ENCODE measurements around the gene TMEM229B.

The TMEM229B gene

DNA sequence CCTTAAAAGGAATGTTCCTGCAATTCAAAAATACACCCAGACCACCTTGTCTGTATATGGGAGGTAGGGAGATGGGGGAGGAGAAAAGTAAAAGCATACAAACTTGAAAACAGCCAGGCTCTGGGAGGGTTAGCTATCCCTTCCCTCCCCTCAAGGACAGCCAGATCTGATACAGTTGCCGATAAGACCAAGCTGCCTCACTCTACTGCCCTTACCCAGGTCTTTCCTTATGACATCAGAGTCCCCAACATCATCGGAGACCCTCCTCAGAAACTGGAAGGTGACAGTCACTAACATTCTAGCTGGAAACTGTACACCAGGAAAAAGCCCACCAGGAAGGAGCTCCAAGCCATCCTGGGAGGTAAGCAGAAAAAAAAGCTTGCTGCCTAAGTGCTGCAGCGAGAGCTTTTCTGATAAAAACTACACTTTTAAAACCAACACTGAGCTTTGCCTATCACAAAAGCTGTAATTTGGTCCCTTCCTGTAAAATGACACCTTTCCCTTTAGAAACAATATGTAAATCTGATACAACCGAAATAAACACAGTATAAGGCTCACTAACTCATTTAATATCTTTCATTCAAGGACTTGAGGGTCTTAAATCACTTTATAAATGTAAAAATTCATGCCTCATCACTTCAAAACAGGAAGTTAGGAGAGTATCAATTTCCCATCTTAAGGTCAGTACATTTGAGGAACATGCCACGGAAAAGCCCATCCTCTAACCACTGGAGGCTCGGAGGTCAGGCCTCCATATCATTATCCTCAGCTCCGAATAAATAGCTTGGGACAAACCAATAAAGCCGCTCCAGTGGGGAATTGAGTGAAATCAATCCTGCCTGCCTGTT is 24.2 kb upstream of the TMEM229B start:
- H3K23ac ChIP-seq (ENCODE audit: low read length in 2 of 2), result no peak overlapping the region
- H3K27ac ChIP-seq (ENCODE audit: low read length, poor library complexity, severe bottlenecking), result no peak overlapping the region
- H3K4me3 ChIP-seq (ENCODE audit: insufficient read depth in 1 of 2, low read depth in 1 of 2, low read length in 2 of 2), result no peak overlapping the region
- no peak for DNase-seq
- H3K18ac ChIP-seq (ENCODE audit: low read depth in 1 of 2, low read length in 2 of 2), result no peak overlapping the region
- H3K4me1 ChIP-seq (ENCODE audit: control insufficient read depth, insufficient read depth, low read depth, low read length), result peaks cover 18% of the 10 kb centered on the region
- no peak overlapping the region for H3K4ac ChIP-seq (ENCODE audit: low read depth in 1 of 2, low read length in 2 of 2)
- WGBS, result 86% methylated on average over 8 of the region's 8 CpGs
- H4K91ac ChIP-seq (ENCODE audit: low read length), result no peak overlapping the region
- no peak overlapping the region for H3K9ac ChIP-seq (ENCODE audit: low read length)
- no peak overlapping the region for H2BK15ac ChIP-seq (ENCODE audit: low read depth, poor library complexity, severe bottlenecking)
- H2BK120ac ChIP-seq (ENCODE audit: low read depth, low read length), result no peak overlapping the region
- no peak overlapping the region for H4K8ac ChIP-seq (ENCODE audit: low read length)
- H3K14ac ChIP-seq (ENCODE audit: low read length in 2 of 2), result no peak overlapping the region
- no peak overlapping the region for H2BK12ac ChIP-seq (ENCODE audit: low read length in 2 of 2)
- no peak overlapping the region for H2BK5ac ChIP-seq (ENCODE audit: low read depth, low read length, poor library complexity, severe bottlenecking)
- H3K27me3 ChIP-seq (ENCODE audit: control insufficient read depth in 1 of 2, insufficient read depth in 1 of 2, low read length in 2 of 2), result peaks cover 19 to 32% of the 10 kb centered on the region in 2 experiments
- H2AFZ ChIP-seq (ENCODE audit: low read depth, low read length), result no peak overlapping the region
- peak overlapping the region; percentile 72 for H2AK5ac ChIP-seq (ENCODE audit: low read length, severe bottlenecking)
- H3K36me3 ChIP-seq (ENCODE audit: control insufficient read depth in 1 of 2, insufficient read depth in 2 of 2, low read depth in 1 of 2, low read length in 2 of 2), result no peaks in the 10 kb centered on the region
- H3K9me3 ChIP-seq (ENCODE audit: control insufficient read depth, low read length), result no peaks in the 10 kb centered on the region
- H3K4me2 ChIP-seq (ENCODE audit: low read length, poor library complexity, severe bottlenecking), result no peak overlapping the region
- no peaks in the 10 kb centered on the region for H3K79me1 ChIP-seq (replicated peaks; ENCODE audit: low read length, poor library complexity, severe bottlenecking)

DNA sequence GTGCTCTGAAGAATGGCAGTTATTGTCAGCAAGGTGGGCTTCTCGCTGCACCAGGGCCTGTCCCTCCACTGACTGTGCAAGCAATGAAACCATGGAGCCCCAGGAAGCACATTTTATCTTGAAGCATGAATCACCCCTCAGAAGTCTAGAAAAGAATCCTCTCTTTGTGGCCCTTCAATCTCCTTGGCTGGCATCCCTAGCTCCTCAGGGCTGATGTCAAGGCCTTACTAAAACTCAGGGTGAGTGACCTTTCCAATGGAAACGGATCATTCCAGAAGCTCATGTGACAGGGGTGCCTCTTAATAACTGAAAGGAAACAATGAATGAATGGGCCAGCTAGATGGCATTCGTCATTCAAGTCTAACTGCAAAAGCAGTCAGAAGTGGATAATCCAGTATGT is 22.3 kb upstream of the TMEM229B start:
- Histone ChIP-seq H4K8ac (ENCODE audit: low read length) (no peak overlapping the region), H3K79me1 (replicated peaks; ENCODE audit: low read length, poor library complexity, severe bottlenecking) (no peaks in the 10 kb centered on the region), H3K36me3 (ENCODE audit: control insufficient read depth in 1 of 2, insufficient read depth in 2 of 2, low read depth in 1 of 2, low read length in 2 of 2) (no peaks in the 10 kb centered on the region), H3K27ac (ENCODE audit: low read length, poor library complexity, severe bottlenecking) (no peak overlapping the region), H2BK12ac (ENCODE audit: low read length in 2 of 2) (no peak overlapping the region), H2AFZ (ENCODE audit: low read depth, low read length) (no peak overlapping the region), H3K4me3 (ENCODE audit: insufficient read depth in 1 of 2, low read depth in 1 of 2, low read length in 2 of 2) (peak overlapping the region in 1 of 2 experiments; percentile 21), H3K4ac (ENCODE audit: low read depth in 1 of 2, low read length in 2 of 2) (no peak overlapping the region), H3K9ac (ENCODE audit: low read length) (no peak overlapping the region), H2BK5ac (ENCODE audit: low read depth, low read length, poor library complexity, severe bottlenecking) (no peak overlapping the region), H3K14ac (ENCODE audit: low read length in 2 of 2) (no peak overlapping the region), H2BK120ac (ENCODE audit: low read depth, low read length) (no peak overlapping the region), H2BK15ac (ENCODE audit: low read depth, poor library complexity, severe bottlenecking) (no peak overlapping the region), H3K9me3 (ENCODE audit: control insufficient read depth, low read length) (no peaks in the 10 kb centered on the region), H3K23ac (ENCODE audit: low read length in 2 of 2) (no peak overlapping the region), H4K91ac (ENCODE audit: low read length) (no peak overlapping the region), H3K27me3 (ENCODE audit: control insufficient read depth in 1 of 2, insufficient read depth in 1 of 2, low read length in 2 of 2) (peaks cover 3 to 14% of the 10 kb centered on the region in 2 experiments), H2AK5ac (ENCODE audit: low read length, severe bottlenecking) (no peak overlapping the region), H3K4me2 (ENCODE audit: low read length, poor library complexity, severe bottlenecking) (no peak overlapping the region), H3K18ac (ENCODE audit: low read depth in 1 of 2, low read length in 2 of 2) (no peak overlapping the region), H3K4me1 (ENCODE audit: control insufficient read depth, insufficient read depth, low read depth, low read length) (peaks cover 18% of the 10 kb centered on the region)
- WGBS, result 49% methylated on average over 2 of the region's 3 CpGs
- DNase-seq, result no peak

DNA sequence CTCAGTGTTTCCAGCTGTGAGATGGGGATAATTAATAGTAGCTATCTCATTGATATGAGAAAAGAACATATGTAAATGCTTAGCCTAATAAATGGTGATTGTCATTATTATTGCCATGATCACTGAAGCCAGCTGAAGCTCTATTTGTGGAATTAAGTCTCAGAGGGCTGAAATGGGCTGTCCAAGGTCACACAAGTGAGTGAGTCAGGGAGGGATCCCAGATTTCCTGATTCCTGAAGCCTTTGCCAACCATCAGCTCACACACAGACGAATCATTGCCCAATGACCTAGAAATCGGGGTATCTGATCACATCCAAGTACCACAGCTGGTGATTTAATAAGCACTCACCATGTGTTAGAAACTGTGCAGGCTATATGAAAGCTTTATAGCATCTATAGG is 21.6 kb upstream of the TMEM229B start:
- Histone ChIP-seq H3K4ac (ENCODE audit: low read depth in 1 of 2, low read length in 2 of 2) (no peak overlapping the region), H3K27me3 (ENCODE audit: control insufficient read depth in 1 of 2, insufficient read depth in 1 of 2, low read length in 2 of 2) (peaks cover 0 to 11% of the 10 kb centered on the region in 2 experiments), H3K4me1 (ENCODE audit: control insufficient read depth, insufficient read depth, low read depth, low read length) (peaks cover 14% of the 10 kb centered on the region), H3K23ac (ENCODE audit: low read length in 2 of 2) (no peak overlapping the region), H3K18ac (ENCODE audit: low read depth in 1 of 2, low read length in 2 of 2) (no peak overlapping the region), H3K4me3 (ENCODE audit: insufficient read depth in 1 of 2, low read depth in 1 of 2, low read length in 2 of 2) (peak overlapping the region in 1 of 2 experiments; percentile 21), H3K9me3 (ENCODE audit: control insufficient read depth, low read length) (no peaks in the 10 kb centered on the region), H3K36me3 (ENCODE audit: control insufficient read depth in 1 of 2, insufficient read depth in 2 of 2, low read depth in 1 of 2, low read length in 2 of 2) (no peaks in the 10 kb centered on the region), H4K91ac (ENCODE audit: low read length) (no peak overlapping the region), H3K79me1 (replicated peaks; ENCODE audit: low read length, poor library complexity, severe bottlenecking) (no peaks in the 10 kb centered on the region), H3K27ac (ENCODE audit: low read length, poor library complexity, severe bottlenecking) (no peak overlapping the region), H3K14ac (ENCODE audit: low read length in 2 of 2) (no peak overlapping the region), H3K4me2 (ENCODE audit: low read length, poor library complexity, severe bottlenecking) (no peak overlapping the region), H2AFZ (ENCODE audit: low read depth, low read length) (no peak overlapping the region), H2BK120ac (ENCODE audit: low read depth, low read length) (no peak overlapping the region), H2BK12ac (ENCODE audit: low read length in 2 of 2) (no peak overlapping the region), H4K8ac (ENCODE audit: low read length) (no peak overlapping the region), H2AK5ac (ENCODE audit: low read length, severe bottlenecking) (no peak overlapping the region), H2BK5ac (ENCODE audit: low read depth, low read length, poor library complexity, severe bottlenecking) (no peak overlapping the region), H3K9ac (ENCODE audit: low read length) (no peak overlapping the region), H2BK15ac (ENCODE audit: low read depth, poor library complexity, severe bottlenecking) (no peak overlapping the region)
- peak; percentile 26 for DNase-seq
- WGBS, result no CpG with 5 or more reads among the region's 2 CpGs

DNA sequence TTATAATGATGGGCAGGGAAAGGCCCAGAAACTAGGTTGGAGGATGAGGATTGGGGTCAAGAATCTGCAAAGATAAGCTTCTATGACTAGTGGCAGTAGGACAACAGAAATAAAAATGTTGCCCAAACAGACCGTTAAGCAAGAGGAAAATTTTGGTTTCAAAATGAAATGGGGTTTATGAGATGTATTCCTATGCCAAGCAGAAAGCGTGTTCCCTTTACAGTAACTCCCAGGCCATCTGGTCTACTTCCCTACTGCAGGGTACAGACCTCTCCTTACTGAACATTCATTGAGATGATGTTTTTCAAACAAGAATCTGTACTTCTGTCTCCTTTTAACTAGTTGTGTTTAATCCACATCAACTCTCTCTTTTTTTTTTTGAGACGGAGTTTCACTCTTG is 20.4 kb upstream of the TMEM229B start:
- Histone ChIP-seq H3K4me1 (ENCODE audit: control insufficient read depth, insufficient read depth, low read depth, low read length) (peaks cover 2% of the 10 kb centered on the region), H4K8ac (ENCODE audit: low read length) (no peak overlapping the region), H3K4ac (ENCODE audit: low read depth in 1 of 2, low read length in 2 of 2) (no peak overlapping the region), H3K9me3 (ENCODE audit: control insufficient read depth, low read length) (no peaks in the 10 kb centered on the region), H3K9ac (ENCODE audit: low read length) (no peak overlapping the region), H2BK15ac (ENCODE audit: low read depth, poor library complexity, severe bottlenecking) (no peak overlapping the region), H3K4me2 (ENCODE audit: low read length, poor library complexity, severe bottlenecking) (no peak overlapping the region), H4K91ac (ENCODE audit: low read length) (no peak overlapping the region), H3K23ac (ENCODE audit: low read length in 2 of 2) (no peak overlapping the region), H2BK12ac (ENCODE audit: low read length in 2 of 2) (no peak overlapping the region), H3K27ac (ENCODE audit: low read length, poor library complexity, severe bottlenecking) (no peak overlapping the region), H3K4me3 (ENCODE audit: insufficient read depth in 1 of 2, low read depth in 1 of 2, low read length in 2 of 2) (no peak overlapping the region), H2AFZ (ENCODE audit: low read depth, low read length) (no peak overlapping the region), H2AK5ac (ENCODE audit: low read length, severe bottlenecking) (no peak overlapping the region), H3K27me3 (ENCODE audit: control insufficient read depth in 1 of 2, insufficient read depth in 1 of 2, low read length in 2 of 2) (peaks cover 0 to 11% of the 10 kb centered on the region in 2 experiments), H3K36me3 (ENCODE audit: control insufficient read depth in 1 of 2, insufficient read depth in 2 of 2, low read depth in 1 of 2, low read length in 2 of 2) (no peaks in the 10 kb centered on the region), H2BK5ac (ENCODE audit: low read depth, low read length, poor library complexity, severe bottlenecking) (no peak overlapping the region), H3K14ac (ENCODE audit: low read length in 2 of 2) (no peak overlapping the region), H3K18ac (ENCODE audit: low read depth in 1 of 2, low read length in 2 of 2) (no peak overlapping the region), H3K79me1 (replicated peaks; ENCODE audit: low read length, poor library complexity, severe bottlenecking) (no peaks in the 10 kb centered on the region), H2BK120ac (ENCODE audit: low read depth, low read length) (no peak overlapping the region)
- no peak for DNase-seq
- 0% methylated on average over 1 of the region's 3 CpGs for WGBS

Measured in mesenchymal stem cell (in vitro differentiated cells and primary cell).